CD4-positive, alpha-beta T cell treated with Interleukin-17A for 1 hour (primary cell): ENCODE measurements around the gene AGA.

ENCODE experiments used
- DNase-seq: peaks from one replicate; pipeline ENCODE4 v3.0.0-alpha.2; 2020

AGA gene

GRCh38 chr4:177444911-177445736, 2.9 kb upstream of the AGA start:
- no peak for DNase-seq

- DNase-seq: peak; percentile 32
Measured at GRCh38 chr4:177441061-177441802, 1.0 kb downstream of the AGA start.

- DNase-seq: no peak
Measured at GRCh38 chr4:177436456-177436855, 5.8 kb downstream of the AGA start.

GRCh38 chr4:177434667-177435066, 7.6 kb downstream of the AGA start:
- DNase-seq: no peak

- no peak for DNase-seq
Measured at GRCh38 chr4:177427192-177427591, 15.0 kb downstream of the AGA start.

GRCh38 chr4:177419434-177419833, 22.8 kb downstream of the AGA start:
- DNase-seq: no peak

- no peak for DNase-seq
Measured at GRCh38 chr4:177413656-177414055, 28.6 kb downstream of the AGA start.

GRCh38 chr4:177413076-177413475, 29.2 kb downstream of the AGA start:
- no peak for DNase-seq

- DNase-seq: no peak
Measured at GRCh38 chr4:177411996-177412395, 30.2 kb downstream of the AGA start.

GRCh38 chr4:177410566-177410965, 31.7 kb downstream of the AGA start:
- DNase-seq: no peak

GRCh38 chr4:177408023-177408422, 34.2 kb downstream of the AGA start:
- DNase-seq: no peak

- no peak for DNase-seq
Measured at GRCh38 chr4:177405508-177405907, 36.7 kb downstream of the AGA start.

- DNase-seq: no peak
Measured at GRCh38 chr4:177404986-177405385, 37.3 kb downstream of the AGA start.

- no peak for DNase-seq
Measured at GRCh38 chr4:177404342-177404741, 37.9 kb downstream of the AGA start.

- no peak for DNase-seq
Measured at GRCh38 chr4:177403746-177404145, 38.5 kb downstream of the AGA start.

- peak; percentile 34 for DNase-seq
Measured at GRCh38 chr4:177401658-177402273, 40.5 kb downstream of the AGA start.

GRCh38 chr4:177400030-177400429, 42.2 kb downstream of the AGA start:
- no peak for DNase-seq

GRCh38 chr4:177396352-177396751, 45.9 kb downstream of the AGA start:
- DNase-seq: no peak

- DNase-seq: peak; percentile 31
Measured at GRCh38 chr4:177393236-177393635, 49.0 kb downstream of the AGA start.

GRCh38 chr4:177391953-177392352, 50.3 kb downstream of the AGA start:
- no peak for DNase-seq

GRCh38 chr4:177391287-177391686, 51.0 kb downstream of the AGA start:
- no peak for DNase-seq

- no peak for DNase-seq
Measured at GRCh38 chr4:177386278-177386815, 55.9 kb downstream of the AGA start.

- DNase-seq: no peak
Measured at GRCh38 chr4:177385576-177386277, 56.5 kb downstream of the AGA start.
